ENCODE data around the gene MYCL.

- no peak for TF ChIP-seq CTCF (IDR thresholded peaks at IDR 0.05; ENCODE audit: control extremely low read depth in 1 of 3, insufficient read depth in 1 of 3, low read depth in 1 of 3, low read length in 3 of 3)
- TF ChIP-seq PHF8 (conservative IDR thresholded peaks at IDR 0.05; ENCODE audit: low read depth, low read length) = no peak
- TF ChIP-seq POLR2A (IDR thresholded peaks at IDR 0.05; ENCODE audit: control extremely low read depth in 1 of 2, low read depth in 2 of 2, low read length in 2 of 2) = no peak
Observed at GRCh38 chr1:39850606-39851216, 51.0 kb downstream of the MYCL start.

All from H1 (cell line).